B cell (primary cell): Measurements from ENCODE around the gene VAV2. TPM values are rescaled to one million over a fixed set of nuclear protein-coding genes. Genes with fewer than 3 reads are reported as not detected.
A peak's percentile ranks its signal among the peaks of the same experiment; 100 is the strongest.

Source experiments
- ATAC-seq: fragments of 200-7000 bp; cut with Tn5 transposase; one replicate; pipeline ENCODE4 v1.10.0; 2021; ENCODE audit warnings: low read depth, mild to moderate bottlenecking, moderate number of reproducible peaks, moderate library complexity
- CTCF ChIA-PET: fragments of 350-600 bp; sonication (Branson Sonifier 250); formaldehyde crosslinking; loops from one replicate; lab custom pipeline; 2021; ENCODE audit warnings: antibody characterized with exemption, inconsistent platforms; lab: Charles Lee
- POLR2A ChIA-PET: fragments of 350-600 bp; sonication (Branson Sonifier 250); formaldehyde crosslinking; loops from one replicate; lab custom pipeline; 2021; ENCODE audit warnings: antibody characterized with exemption; lab: Charles Lee
- DNase-seq: peaks from one replicate; pipeline ENCODE4 v3.0.0; 2013
- H2AFZ ChIP-seq: 2 replicates; pipeline ENCODE4 v1.6.1; 2012; ENCODE audit warnings: mild to moderate bottlenecking, low read depth, low read length; ENCODE audit not compliant: insufficient read depth, poor library complexity, severe bottlenecking
- H3K27ac ChIP-seq, 2 donors: 1 replicate in 1 of 2; 2 replicates in 1 of 2; pipeline ENCODE4 v1.5.1; 2012 to 2013; ENCODE audit warnings: low read length in 2 of 2, mild to moderate bottlenecking in 2 of 2, moderate library complexity in 1 of 2
- H3K27me3 ChIP-seq, 4 experiments: fragments of 200-600 bp in 1 of 4; sonication (generic) in 1 of 4; replicated peaks in 1 of 4; 1 replicate in 2 of 4; 2 replicates in 2 of 4; pipeline versions ENCODE4 v1.6.1 to v1.7.0; 2013 to 2016; ENCODE audit warnings: low read length in 3 of 4, mild to moderate bottlenecking in 2 of 4, mixed read lengths in 1 of 4, moderate library complexity in 1 of 4; ENCODE audit not compliant: insufficient read depth in 4 of 4, control insufficient read depth in 3 of 4; ENCODE audit errors: control extremely low read depth in 1 of 4
- H3K36me3 ChIP-seq, 2 experiments: replicated peaks in 1 of 2; 1 replicate in 1 of 2; 2 replicates in 1 of 2; pipeline versions ENCODE4 v1.6.1 to v1.7.1; 2013; ENCODE audit warnings: low read length in 1 of 2; ENCODE audit not compliant: insufficient read depth in 2 of 2, control insufficient read depth in 1 of 2; ENCODE audit errors: control extremely low read depth in 1 of 2, extremely low read depth in 1 of 2
- H3K4me1 ChIP-seq, 2 donors: fragments of 200-600 bp in 1 of 2; sonication (generic) in 1 of 2; 1 replicate in 1 of 2; 2 replicates in 1 of 2; pipeline versions ENCODE4 v1.5.1 to v1.6.1; 2013 to 2017; ENCODE audit warnings: low read length in 2 of 2; ENCODE audit not compliant: control insufficient read depth in 2 of 2, insufficient read depth in 2 of 2
- H3K4me2 ChIP-seq: replicated peaks from 2 replicates; pipeline ENCODE3; 2012; ENCODE audit warnings: mild to moderate bottlenecking, low read depth, low read length; ENCODE audit not compliant: poor library complexity, severe bottlenecking
- H3K4me3 ChIP-seq, 5 experiments: fragments of 200-600 bp in 1 of 5; sonication (generic) in 1 of 5; 1 replicate in 3 of 5; 2 replicates in 2 of 5; pipeline versions ENCODE4 v1.5.1 to v1.7.0; 2011 to 2016; ENCODE audit warnings: low read length in 4 of 5, mild to moderate bottlenecking in 4 of 5, low read depth in 2 of 5, control low read depth in 1 of 5, moderate library complexity in 1 of 5; ENCODE audit not compliant: insufficient read depth in 1 of 5; ENCODE audit errors: control extremely low read depth in 1 of 5, extremely low read depth in 1 of 5
- H3K79me2 ChIP-seq: fragments of 200-600 bp; sonication (generic); one replicate; pipeline ENCODE4 v1.6.0; 2016; ENCODE audit warnings: low read length; ENCODE audit not compliant: control insufficient read depth, insufficient read depth
- H3K9ac ChIP-seq: fragments of 200-600 bp; sonication (generic); 2 replicates; pipeline ENCODE4 v1.6.1; 2017; ENCODE audit warnings: mild to moderate bottlenecking, low read length, moderate library complexity
- H3K9me3 ChIP-seq, 3 donors: one replicate each; pipeline versions ENCODE4 v1.6.1 to v1.7.1; 2013; ENCODE audit warnings: low read length in 2 of 3; ENCODE audit not compliant: control insufficient read depth in 2 of 3, insufficient read depth in 1 of 3; ENCODE audit errors: control extremely low read depth in 1 of 3
- H4K20me1 ChIP-seq: 2 replicates; pipeline ENCODE4 v1.6.0; 2012; ENCODE audit warnings: mild to moderate bottlenecking, low read length; ENCODE audit not compliant: insufficient read depth, control insufficient read depth, poor library complexity, severe bottlenecking
- H3K27ac Mint-ChIP-seq: one replicate; pipeline ENCODE4 v1.8.0; 2021; ENCODE audit warnings: mixed read lengths
- H3K27me3 Mint-ChIP-seq: one replicate; pipeline ENCODE4 v1.8.0; 2021; ENCODE audit warnings: mixed read lengths
- H3K4me1 Mint-ChIP-seq: one replicate; pipeline ENCODE4 v1.8.0; 2021; ENCODE audit warnings: mixed read lengths
- H3K4me3 Mint-ChIP-seq: one replicate; pipeline ENCODE4 v1.8.0; 2021; ENCODE audit warnings: mixed read lengths
- H3K9me3 Mint-ChIP-seq: one replicate; pipeline ENCODE4 v1.8.0; 2022; ENCODE audit warnings: mixed read lengths; ENCODE audit not compliant: insufficient read depth
- CTCF ChIP-seq: fragments of 200-600 bp; IDR thresholded peaks from one replicate; pipeline ENCODE4 v1.8.0; 2022; ENCODE audit warnings: antibody characterized with exemption, mild to moderate bottlenecking
- EZH2 ChIP-seq: IDR thresholded peaks from 2 replicates; pipeline ENCODE4 v1.6.1; 2012; ENCODE audit warnings: borderline replicate concordance, low read depth, mild to moderate bottlenecking, moderate library complexity, low read length; ENCODE audit not compliant: insufficient read depth, poor library complexity, severe bottlenecking
- WGBS: methylation state at CpG from one replicate; pipeline ENCODE4 v1.1.5; 2013; ENCODE audit warnings: missing lambda C conversion rate; ENCODE audit not compliant: insufficient coverage; 5-methylcytosine and 5-hydroxymethylcytosine counted together
- intact Hi-C: fragments of 100-400 bp; cut with micrococcal nuclease; formaldehyde crosslinking; loops from one replicate; pipeline ENCODE4 v1.10.0; 2022
- polyA plus RNA-seq: library from polyadenylated mRNA; depleted of rRNA; stranded (reverse); fragments of >200 nt; gene quantifications from 2 replicates; pipeline ENCODE4 v1.2.3, GENCODE V29; 2012
- total RNA-seq, 2 donors: library from RNA; stranded (reverse); fragments of 120-200 nt in 1 of 2; gene quantifications; 1 replicate in 1 of 2; 2 replicates in 1 of 2; pipeline versions ENCODE4 v1.2.3 to v1.2.4, GENCODE V29; 2013 to 2022

VAV2 gene
- total and polyA plus RNA-seq, 2 donors (not counting 1 experiment from before 2014, with no cell fraction given): 34.4 to 128 TPM

GRCh38 chr9:133916159-133916541, 76.0 kb downstream of the VAV2 start:
- intact Hi-C loops: no loop called here
- Mint-ChIP-seq H3K27me3 (no peaks in the 10 kb centered on the region), H3K4me1 (peaks cover 58% of the 10 kb centered on the region), H3K27ac (peak overlapping the region; percentile 87), H3K4me3 (no peak overlapping the region), H3K9me3 (no peaks in the 10 kb centered on the region)
- Histone ChIP-seq H3K9ac (no peak overlapping the region), H3K4me1 (peaks cover 13 to 23% of the 10 kb centered on the region in 2 donors), H3K79me2 (peaks cover 99% of the 10 kb centered on the region), H3K4me2 (no peak overlapping the region), H2AFZ (no peak overlapping the region), H3K27me3 (no peaks in the 10 kb centered on the region), H3K36me3 (peaks cover 0 to 16% of the 10 kb centered on the region in 2 experiments), H3K9me3 (no peaks in the 10 kb centered on the region), H3K27ac (no peak overlapping the region), H4K20me1 (peaks cover 97% of the 10 kb centered on the region), H3K4me3 (no peak overlapping the region)
- POLR2A ChIA-PET: no interaction called here
- TF ChIP-seq CTCF (no peak), EZH2 (no peak)
- ATAC-seq: no peak
- CTCF ChIA-PET: no interaction called here
- DNase-seq: no peak
- WGBS: 95% methylated on average over 15 of the region's 16 CpGs

GRCh38 chr9:133915534-133916158, 76.5 kb downstream of the VAV2 start:
- peaks cover 13 to 23% of the 10 kb centered on the region in 2 donors for H3K4me1 ChIP-seq
- no peak overlapping the region for H2AFZ ChIP-seq
- TF ChIP-seq EZH2: no peak
- TF ChIP-seq CTCF: no peak
- no peaks in the 10 kb centered on the region for H3K27me3 ChIP-seq
- Mint-ChIP-seq H3K4me3 (peak overlapping the region; percentile 26), H3K27me3 (no peaks in the 10 kb centered on the region), H3K27ac (peak overlapping the region; percentile 87), H3K9me3 (no peaks in the 10 kb centered on the region), H3K4me1 (peaks cover 63% of the 10 kb centered on the region)
- H3K36me3 ChIP-seq: peaks cover 0 to 16% of the 10 kb centered on the region in 2 experiments
- no peaks in the 10 kb centered on the region for H3K9me3 ChIP-seq
- peak overlapping the region; percentile 12 for H3K4me2 ChIP-seq
- POLR2A ChIA-PET: interaction anchor here (0.8 kb wide), 1 partner anchor 10 kb away, joined by 3 read pairs; no protein-coding TSS in a partner anchor
- H3K9ac ChIP-seq: no peak overlapping the region
- DNase-seq: no peak
- 83% methylated on average over 28 of the region's 30 CpGs for WGBS
- ATAC-seq: no peak
- H3K4me3 ChIP-seq: no peak overlapping the region
- H3K27ac ChIP-seq: no peak overlapping the region
- peaks cover 97% of the 10 kb centered on the region for H4K20me1 ChIP-seq
- intact Hi-C loops: no loop called here
- CTCF ChIA-PET: no interaction called here
- peaks cover 99% of the 10 kb centered on the region for H3K79me2 ChIP-seq
